HG02610 (cell line): ENCODE results near the gene JKAMP.

Source experiments
- ATAC-seq: cut with Tn5 transposase; IDR thresholded peaks from one replicate; pipeline ENCODE4 v1.9.1; 2021; ENCODE audit warnings: mild to moderate bottlenecking, moderate library complexity; ENCODE audit not compliant: unreplicated experiment

JKAMP gene

DNA sequence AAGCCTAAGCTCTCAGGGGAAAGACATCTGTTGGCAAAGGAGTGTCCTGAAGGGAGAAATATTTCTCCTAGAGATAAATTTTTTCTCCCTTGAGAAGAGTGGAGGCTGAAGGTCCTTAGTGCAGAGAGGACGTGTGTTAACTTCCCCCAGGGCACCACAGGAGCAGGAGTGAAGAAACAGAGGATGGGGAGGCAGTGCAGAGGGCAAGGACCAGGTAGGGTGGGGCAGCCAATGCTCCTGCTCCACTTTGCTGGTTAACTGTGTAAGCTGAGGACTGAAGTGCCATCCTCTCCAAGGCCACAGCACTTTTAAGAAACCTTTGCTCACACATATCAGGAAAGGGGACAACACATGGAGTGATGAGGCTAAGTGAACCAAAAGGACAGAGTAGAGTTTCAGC, 4.2 kb upstream of the JKAMP start:
- ATAC-seq = no peak

DNA sequence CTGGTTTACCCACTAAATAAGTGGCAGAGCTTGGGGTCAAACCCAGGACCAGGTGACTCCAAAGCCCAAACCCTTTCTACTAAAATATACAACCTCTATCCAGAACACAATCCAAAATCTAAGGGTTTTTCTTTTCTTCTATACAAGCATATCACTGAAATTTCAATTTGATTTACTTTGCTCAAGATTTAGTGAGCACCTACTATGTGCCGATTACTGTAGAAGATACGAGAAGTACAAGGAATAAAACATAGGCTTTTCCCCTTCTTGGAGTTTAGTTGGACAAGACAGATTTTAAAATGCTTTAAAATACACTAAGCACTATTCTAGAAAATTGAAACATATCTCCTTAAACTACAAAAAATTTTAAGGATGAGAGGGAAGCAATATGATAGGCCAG, 2.9 kb upstream of the JKAMP start:
- no peak for ATAC-seq

DNA sequence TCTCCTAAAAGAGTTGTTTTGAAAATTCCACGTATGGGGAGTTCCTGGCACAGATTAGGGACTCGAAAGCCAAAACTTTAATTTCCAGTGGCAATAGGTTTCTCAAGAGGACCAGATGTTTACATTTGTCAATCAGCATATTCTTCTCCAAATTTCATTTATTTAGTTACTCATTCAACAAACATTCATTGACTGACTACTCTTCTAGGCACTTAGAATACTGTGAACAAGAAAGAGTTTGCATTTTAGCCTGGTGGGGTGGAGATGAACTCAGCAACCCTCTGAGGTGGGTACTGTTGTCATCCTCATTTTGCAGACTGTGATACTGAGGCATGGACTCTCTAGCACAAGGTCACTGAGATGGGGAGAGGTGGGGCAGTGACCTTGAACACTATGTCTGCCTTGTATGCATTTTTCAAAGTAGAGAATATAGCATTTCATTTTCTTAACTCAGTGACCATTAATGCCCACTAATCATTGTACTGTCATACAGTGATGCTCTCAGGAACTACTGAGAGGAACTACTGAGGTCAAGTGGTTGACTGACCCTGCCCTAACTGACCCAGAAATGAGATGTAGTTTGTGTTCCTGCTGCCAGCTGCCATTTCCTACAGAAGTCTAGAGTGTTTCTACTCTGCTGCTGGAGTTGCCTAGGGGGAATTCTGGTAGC, 2.3 kb upstream of the JKAMP start:
- no peak for ATAC-seq

DNA sequence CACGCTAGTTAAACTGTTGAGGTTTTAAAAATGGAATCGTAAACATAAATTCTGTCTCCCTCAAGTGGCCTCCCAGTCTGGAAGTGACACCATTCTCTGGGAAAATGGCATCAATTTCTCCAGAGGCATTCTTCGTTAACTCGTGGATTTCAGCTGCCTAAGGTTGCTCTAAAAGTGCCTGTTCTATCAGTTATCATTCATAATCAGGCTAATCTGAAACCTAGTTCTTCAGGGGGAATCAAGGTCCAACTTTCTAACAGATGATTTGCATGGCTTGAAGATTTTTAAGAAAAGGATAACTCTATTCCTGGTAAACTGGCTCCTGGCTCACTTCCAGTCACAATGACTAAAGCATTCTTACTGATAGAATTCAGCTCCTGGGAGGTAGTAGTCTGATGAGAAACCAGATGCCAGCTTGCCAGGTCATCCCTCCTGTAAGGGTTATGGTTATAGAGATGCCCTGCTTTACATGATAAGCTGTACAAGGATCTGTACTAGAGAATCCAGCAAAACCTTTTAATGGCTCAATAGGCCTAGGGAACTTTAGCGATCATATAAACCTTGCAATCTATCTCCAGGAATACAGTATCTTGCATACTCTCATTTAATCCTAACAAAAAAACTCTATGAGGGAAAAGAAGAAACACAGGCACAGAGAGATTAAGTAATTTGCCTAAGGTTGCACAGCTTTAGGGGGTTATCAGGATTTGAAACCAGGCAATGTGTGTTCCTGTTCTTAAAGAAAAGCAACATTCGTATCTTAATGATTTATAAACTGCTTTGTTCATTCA, 1.6 kb upstream of the JKAMP start:
- ATAC-seq = no peak

DNA sequence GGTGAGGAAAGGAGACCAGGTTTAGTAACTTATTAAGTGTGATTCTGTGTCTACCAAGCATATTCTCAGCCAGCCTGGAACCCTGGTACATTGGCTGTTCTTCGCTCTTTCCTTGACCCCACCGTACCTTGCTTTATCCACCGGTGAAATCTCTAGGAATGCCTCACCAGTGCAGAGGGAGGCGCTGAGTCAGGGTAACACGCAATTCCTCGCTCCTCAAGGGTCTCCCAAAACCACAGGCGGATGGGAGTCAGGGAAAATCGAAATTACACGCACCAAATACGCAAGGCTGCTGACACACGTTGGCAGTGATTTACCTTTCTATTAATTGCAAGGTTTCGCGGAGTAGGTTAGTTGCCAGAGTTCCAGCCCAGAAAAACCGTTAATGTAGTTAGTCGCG, 954 bp upstream of the JKAMP start:
- ATAC-seq = no peak

DNA sequence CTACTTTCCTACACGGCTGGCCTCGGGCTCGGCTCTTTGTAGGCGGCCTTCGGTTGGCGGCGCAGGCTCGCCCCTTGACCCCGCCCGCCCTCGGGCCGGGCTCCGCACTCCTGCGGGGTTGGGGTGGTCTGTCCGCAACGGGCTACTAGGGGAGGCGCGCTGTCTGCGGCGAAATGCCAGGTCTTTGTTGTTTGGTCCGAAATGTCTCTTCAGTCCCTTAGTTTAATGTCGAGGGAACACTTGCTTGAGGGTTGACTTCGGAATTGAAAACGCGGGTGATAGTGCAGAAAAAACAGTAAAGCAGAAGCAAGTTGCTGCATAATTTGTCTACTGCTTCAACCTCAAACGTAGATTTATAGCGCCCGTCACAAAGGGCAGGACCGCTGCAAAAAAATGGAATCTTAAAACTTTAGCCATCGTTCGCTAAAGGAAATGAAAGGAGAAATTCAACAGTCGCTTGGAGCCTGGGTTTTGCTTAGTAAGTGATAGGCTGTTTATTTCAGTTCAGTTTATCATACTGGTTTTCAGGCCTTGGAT, 390 bp downstream of the JKAMP start:
- ATAC-seq = peak; percentile 44

DNA sequence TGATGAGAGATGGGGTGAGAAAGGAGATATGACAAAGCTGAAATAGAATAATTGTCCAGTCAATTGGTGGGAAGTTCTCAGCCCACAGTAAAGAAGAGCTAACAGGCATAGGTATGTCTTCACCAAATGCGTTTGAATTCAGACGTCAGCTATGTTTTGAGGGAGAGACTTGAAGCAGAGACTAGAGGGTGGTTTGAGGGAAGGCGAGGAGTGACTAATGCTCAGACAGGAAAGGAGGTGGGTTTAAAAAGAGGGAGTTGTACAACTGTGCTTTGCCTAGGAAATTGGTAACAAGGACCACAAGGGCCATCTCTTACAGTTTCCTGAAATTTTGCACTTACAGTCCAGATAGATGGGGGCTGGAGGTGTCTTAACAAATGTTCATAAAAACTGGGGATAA, 6.4 kb downstream of the JKAMP start:
- ATAC-seq = no peak

DNA sequence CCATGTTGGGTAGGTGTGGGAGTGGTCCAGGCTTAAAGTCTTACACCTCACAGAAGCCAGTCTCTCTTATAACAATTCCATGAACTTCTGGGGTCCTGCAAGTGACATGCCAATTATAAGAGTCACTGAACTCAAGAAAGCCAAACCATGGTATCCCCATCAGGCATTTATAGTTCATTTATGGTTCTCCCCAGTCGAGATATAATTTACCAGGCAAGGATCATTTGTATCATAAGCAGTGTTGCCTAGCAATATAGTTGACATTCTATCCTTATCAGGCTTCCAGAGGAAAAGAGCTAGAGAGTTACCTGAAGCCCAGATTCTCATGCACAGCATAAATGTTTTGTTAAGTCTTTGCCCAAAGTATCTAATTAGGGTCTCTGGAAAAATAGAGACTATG, 8.1 kb downstream of the JKAMP start:
- no peak for ATAC-seq

DNA sequence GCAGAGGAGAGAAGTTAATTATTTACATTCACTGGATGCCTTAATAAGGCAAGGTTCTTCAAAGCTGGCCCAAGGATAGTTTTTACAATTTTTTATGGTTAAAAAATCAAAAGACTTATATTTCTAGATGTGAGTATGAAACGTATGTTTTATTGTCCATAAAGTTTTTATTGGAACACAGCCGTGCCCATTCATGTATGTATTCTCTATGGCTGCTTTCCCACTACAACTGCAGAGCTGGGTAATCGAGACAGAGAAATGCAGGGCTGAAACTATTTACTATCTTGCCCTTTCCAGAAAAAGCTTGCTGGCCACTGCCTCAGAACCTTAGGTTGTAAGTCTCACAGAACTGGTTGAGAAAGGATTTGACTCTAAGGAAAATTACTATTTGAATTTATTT, 16.4 kb downstream of the JKAMP start:
- ATAC-seq = no peak

DNA sequence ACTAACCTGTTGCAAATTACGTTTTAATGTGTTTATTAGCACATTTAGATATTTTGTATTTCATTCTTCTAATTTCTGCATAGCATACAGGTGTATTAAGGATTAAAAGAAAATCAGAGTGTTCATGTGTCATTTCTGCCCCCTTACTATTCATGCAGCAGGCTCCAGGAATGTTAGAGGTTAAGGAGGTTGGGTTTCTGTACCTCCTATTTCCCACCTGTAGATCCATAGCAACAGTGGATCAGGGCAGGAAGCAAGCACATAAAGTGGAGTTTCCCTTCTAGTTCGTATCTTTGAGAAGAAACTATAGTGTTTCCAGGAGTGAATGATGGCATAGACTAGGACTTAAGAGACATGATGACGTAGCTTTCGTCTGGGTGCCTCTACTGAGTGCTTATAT, 18.9 kb downstream of the JKAMP start:
- ATAC-seq = no peak

DNA sequence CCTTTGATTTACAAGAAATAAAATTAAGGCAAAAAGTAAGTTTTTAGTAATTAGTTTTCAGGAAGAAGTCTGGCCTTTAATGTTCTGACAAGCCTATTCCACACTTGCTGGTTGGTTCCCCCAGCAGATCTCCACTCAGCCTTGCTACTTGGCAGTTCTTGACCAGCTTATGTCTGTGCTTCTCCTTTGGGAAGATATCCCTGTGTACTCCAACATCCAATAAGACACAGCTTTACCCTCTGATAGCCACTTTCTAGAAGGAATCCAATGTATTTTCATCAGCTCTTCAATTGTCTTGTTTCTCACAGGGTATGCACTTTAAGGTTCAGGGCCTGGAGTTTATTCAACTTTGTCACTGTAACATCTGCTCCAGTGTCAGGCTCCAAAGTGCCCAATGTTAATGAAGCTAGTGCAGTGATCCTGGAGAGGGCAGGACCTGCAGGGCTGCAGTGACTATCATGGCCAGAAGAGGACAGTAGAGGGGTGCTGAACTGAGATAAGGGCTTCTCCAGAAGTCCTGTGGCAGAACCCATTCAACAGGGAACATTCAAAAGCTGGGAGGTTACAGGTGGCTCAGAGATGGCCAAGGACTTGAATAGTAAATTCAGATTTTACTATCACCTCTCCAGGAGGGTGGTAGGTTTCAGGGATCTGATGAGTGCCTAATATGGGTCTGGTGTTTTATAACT, 22.9 kb downstream of the JKAMP start:
- peak; percentile 86 for ATAC-seq

DNA sequence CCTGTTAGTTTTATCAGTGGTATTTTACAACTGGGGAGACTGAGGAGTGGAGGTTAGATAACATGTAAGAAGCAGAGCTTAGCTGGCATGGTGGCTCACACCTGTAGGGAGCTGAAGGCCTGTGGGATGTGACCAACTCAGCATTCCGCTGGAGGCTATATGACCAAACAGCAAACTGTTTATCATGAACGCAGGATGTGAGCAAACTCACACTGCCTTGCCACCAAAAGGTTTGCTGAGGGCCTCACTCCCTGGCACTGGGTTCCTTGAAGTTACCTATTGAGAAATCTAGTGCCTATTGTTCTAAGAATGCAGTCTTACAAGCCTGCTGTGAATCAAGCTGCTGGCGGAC, 23.4 kb downstream of the JKAMP start:
- no peak for ATAC-seq

DNA sequence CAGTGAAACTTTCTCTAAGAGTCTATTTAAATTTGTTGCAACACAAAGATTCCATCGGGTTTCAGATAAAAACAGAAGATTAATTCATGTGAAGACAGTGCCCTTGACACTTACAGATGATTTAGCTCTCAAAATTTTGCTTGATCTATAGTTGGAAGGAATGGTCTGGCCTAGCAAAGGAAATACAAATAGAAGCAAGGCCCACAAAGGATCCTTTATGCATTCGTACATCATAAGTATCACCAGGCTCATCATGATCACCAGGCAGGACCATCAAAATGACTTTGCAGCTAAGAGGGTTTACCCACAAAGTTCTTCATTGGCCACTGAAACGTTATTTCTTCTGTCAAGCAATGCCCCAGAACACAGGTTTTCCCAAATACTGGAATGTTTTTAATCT, 24.8 kb downstream of the JKAMP start:
- ATAC-seq = no peak

DNA sequence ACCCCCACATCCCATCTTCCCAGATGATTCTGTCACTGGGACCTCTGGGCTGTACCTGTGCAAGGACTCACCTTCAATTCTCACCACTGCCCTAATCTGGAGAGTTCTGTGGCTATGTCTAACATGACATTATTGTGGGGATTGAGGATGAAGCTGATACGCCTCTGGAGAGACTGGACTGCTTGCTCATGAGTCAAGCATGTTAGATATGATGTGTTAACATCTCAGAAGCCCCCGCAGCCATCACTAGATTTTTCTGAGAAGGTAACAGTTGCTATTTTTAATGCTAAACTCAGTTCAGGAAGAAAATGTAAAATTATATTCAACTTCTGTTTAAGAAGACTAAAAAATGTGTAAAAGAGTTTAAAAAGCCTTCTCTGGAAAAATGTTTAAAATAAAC, 25.7 kb downstream of the JKAMP start:
- ATAC-seq = no peak

DNA sequence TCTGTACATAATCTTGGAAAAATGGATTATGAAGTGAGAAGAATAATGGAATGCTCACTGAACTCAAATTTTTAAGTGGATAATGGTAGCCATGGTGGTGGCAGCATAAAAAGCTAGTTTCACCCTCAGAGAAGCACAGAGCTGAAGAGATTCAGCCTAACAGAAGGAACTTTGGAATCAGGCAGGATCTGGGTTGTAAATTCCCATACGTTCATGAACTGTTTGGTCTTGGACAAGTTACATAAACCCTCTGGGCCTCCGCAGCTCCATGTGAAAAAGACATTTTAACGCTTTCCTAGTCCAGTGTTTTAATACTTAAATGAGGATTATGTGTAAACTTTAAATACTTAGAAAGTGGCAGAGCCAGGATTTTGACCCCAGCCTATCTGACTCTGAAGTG, 26.6 kb downstream of the JKAMP start:
- no peak for ATAC-seq

DNA sequence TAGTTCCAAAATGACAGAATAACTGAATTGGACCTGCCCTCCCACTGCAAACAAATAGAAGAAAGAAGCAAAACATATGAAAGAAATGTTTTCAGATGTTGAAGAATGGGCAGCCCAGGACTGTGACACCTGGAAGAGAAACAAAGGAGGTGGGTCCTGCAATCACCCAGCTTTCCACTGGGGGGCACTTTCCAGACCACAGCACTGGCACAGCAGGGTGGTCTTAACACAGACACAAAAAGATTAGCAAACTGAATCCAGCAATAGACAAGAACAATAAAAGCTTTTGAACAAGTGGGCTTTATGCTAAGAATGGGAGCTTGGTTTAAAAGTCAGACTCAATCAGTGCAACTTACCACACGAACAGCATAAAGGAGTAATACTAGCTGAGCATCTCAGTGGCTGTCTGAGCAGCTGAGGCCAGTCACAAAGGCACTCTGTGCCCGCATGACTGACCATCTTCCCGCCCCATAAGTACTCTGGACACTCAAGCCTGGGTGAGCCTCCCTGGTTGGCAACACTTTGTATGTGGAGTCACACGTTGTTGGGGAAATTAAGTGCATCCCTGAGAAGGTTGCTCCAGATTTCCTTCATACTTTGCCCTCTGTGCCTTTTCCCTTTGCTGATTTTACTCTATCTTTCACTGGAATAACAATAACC, 27.7 kb downstream of the JKAMP start:
- ATAC-seq = no peak

DNA sequence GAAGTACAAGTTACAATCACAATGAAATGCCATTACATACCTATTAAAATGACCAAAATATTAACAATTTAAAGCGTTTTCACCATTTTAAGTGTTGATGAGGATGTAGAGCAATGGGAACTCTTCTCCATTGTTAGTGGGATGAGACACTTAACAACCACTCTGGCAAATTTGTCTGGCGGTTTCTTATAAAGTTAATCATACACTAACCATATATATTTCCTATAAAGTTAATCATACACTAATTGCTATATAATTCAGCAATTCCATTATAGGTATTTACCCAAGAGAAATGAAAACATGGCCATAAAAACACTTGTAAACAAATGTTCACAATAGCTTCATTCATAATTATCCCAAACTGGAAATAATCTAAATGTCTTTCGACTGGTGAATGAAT, 35.9 kb downstream of the JKAMP start:
- no peak for ATAC-seq

DNA sequence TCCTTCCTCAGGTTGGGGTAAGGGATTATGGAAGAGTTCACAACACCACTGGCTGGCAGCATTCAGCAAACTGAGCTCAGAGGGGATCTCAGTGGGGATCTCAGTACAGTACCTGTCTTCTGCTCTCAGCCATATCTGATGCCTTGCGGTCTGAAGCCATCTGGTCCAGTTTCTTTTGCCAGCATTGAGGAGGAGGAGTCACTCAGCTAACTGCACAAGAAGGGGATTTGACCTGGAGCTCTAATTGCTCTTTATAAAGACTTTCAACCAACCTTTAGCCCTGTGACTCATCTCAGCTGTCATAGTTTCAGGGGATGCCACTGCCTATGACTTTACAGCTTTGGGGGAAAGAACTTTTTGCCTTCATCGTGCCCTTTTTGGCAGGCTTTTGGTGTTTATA, 44.9 kb downstream of the JKAMP start:
- ATAC-seq = no peak

DNA sequence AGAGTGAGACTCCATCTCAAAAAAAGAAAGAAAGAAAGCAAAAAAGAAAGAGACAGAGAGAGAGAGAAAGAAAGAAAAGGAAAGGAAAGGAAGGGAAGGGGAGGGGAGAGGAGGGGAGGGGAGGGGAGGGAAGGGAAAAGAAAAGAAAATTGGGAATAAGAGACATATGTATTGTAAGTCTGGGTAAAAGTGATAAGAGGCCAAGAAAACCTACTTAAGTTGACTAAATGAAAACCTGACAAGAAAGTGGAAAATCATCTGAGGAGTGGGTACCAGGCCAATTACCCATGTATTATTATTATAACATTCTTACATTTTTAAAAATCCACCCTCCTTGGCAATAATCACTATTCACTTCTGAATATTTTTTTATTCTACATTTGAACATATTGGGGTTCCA, 46.0 kb downstream of the JKAMP start:
- no peak for ATAC-seq

DNA sequence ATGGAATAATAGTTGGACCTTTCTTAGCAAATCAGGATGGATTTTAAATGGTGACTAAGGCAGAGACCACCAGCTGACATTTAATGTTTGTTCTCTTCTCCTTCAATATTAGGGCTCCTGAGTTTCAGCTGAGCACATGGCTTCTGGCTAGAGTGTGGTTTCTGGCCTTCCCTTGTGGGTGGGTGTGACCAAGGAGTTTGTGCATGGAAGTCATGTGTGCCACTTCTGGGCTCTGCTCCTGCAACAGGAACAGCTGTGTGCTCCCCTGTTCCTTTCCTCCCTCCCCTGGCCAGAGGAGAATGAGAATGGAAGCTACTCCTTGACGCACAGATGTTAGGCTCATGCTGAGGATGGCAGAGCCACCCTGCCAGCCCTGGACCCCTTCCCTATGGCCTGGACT, 48.1 kb downstream of the JKAMP start:
- no peak for ATAC-seq

DNA sequence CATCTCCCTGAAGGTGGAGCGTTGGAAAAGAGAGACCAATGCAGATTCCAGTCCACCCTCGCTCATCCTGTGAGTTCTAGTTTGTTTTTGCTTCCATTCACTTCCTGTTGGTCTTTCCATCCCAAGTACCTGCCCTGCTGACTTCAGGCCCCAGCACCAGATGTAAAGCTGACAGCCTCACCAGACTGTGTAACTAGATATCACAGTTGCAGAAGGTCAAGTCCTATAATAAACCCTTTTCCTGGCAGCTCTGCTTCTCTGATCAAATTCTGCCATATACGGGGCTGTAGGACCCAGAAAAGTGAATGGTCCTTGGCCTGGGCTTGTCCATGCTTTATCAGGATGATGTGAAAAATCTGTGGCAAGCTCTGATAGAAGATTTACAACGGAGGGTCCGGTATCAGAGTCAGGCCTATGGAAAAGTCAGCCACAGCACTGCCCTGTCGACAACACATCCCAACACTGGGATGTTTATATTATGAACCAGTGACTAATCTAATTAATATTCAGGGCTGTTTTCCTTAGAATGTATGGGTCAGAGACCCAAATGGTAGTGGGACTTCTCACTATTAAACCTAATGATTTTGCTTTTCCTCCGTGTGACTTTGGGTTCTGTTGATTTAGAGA, 50.2 kb downstream of the JKAMP start:
- ATAC-seq = no peak
